ENCODE results near the gene AKIRIN1. TPM values are rescaled to one million over a fixed set of nuclear protein-coding genes. Genes with fewer than 3 reads are reported as not detected.

The AKIRIN1 gene
- total and polyA plus RNA-seq, 4 donors, result 14.6 to 42.8 (median 31.7) TPM

DNA sequence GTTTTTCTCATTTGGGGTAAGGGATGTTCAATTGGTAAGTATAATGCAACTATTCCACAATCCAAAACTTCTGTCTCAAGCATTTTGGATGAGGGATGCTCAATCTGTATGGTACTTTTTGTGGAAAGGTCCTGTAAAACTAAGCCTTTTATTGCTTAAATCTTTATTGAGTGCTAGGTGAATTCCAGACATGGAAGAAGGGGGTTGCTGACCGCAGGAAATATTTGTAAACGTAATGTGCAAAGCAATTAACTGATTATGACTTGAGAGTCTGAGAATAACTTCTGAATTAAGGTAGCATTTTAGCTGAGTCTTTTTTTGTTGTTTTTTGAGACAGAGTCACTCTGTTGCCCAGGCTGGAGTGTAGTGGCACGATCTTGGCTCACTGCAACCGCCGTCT, 3.1 kb downstream of the AKIRIN1 start:
- ATAC-seq (ENCODE audit: insufficient read depth, low FRiP score) (no peak), DNase-seq (no peak)
- Histone ChIP-seq H3K27me3 (ENCODE audit: control insufficient read depth in 3 of 3, insufficient read depth in 3 of 3, low read length in 2 of 3) (no peaks in the 10 kb centered on the region), H3K4me1 (ENCODE audit: control insufficient read depth in 5 of 5, insufficient read depth in 5 of 5, low read length in 5 of 5) (peaks cover 0 to 19% (median 10%) of the 10 kb centered on the region in 5 donors), H3K36me3 (ENCODE audit: control insufficient read depth in 4 of 4, insufficient read depth in 4 of 4, low read length in 4 of 4) (peaks cover 3 to 11% (median 5%) of the 10 kb centered on the region in 4 donors), H3K9me3 (ENCODE audit: control insufficient read depth in 4 of 4, insufficient read depth in 3 of 4, low read length in 3 of 4) (no peaks in the 10 kb centered on the region), H3K9ac (ENCODE audit: insufficient read depth in 1 of 2, low read length in 2 of 2) (no peak overlapping the region), H3K4me3 (no peak overlapping the region), H3K27ac (ENCODE audit: low read depth in 1 of 2, low read length in 1 of 2) (no peak overlapping the region)
- 86 to 91% methylated on average over 5 of the region's 5 CpGs for WGBS, 2 donors
- TF ChIP-seq CTCF (IDR thresholded peaks at IDR 0.05; ENCODE audit: control extremely low read depth, extremely low read depth), result no peak

DNA sequence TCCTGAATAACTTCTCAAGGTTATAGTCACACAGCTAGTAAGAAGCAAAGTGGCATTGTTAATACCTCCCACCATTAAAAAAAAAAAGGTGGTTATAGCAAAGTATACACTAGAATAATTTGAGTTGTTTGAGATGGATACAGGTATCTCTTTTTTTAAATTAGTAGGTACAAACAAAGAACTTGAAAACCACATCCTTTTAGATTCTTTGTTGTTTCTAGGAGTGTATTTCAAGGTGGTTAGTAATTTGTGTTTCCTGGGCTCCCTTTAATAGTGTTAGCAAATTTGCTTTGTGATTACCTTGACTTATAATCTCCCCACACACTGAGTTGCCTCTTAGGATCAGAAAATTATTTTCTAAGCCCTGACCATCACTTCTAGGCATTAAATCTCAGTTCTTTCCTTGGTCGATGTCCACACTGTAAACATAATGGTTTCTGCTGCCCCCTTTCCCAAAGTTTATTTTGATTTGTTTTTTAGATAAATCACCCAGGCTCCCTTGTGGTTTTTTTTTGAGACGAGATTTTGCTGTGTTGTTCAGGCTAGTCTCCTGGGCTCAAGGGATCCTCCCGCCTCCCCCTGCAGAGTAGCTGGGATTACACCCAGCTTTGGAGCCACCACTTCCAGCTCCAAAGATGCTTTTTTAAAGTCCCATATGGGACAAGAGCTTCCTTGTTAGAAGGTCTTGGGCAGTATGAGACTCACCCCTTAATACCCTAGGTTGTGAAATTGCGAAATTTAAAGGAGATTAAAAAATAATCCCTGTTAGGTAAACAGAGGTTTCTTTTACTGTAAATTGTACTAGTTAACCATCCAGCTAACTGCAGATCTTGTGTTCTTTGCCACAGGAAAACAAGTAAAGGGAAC, 6.2 kb downstream of the AKIRIN1 start:
- DNase-seq (no peak), ATAC-seq (ENCODE audit: insufficient read depth, low FRiP score) (no peak)
- Histone ChIP-seq H3K27ac (ENCODE audit: low read depth in 1 of 2, low read length in 1 of 2) (no peak overlapping the region), H3K36me3 (ENCODE audit: control insufficient read depth in 4 of 4, insufficient read depth in 4 of 4, low read length in 4 of 4) (peaks cover 13 to 31% (median 17%) of the 10 kb centered on the region in 4 donors), H3K27me3 (ENCODE audit: control insufficient read depth in 3 of 3, insufficient read depth in 3 of 3, low read length in 2 of 3) (no peaks in the 10 kb centered on the region), H3K9me3 (ENCODE audit: control insufficient read depth in 4 of 4, insufficient read depth in 3 of 4, low read length in 3 of 4) (no peaks in the 10 kb centered on the region), H3K4me1 (ENCODE audit: control insufficient read depth in 5 of 5, insufficient read depth in 5 of 5, low read length in 5 of 5) (peaks cover 0 to 13% (median 8%) of the 10 kb centered on the region in 5 donors), H3K4me3 (no peak overlapping the region), H3K9ac (ENCODE audit: insufficient read depth in 1 of 2, low read length in 2 of 2) (no peak overlapping the region)
- no peak for TF ChIP-seq CTCF (IDR thresholded peaks at IDR 0.05; ENCODE audit: control extremely low read depth, extremely low read depth)
- 55 to 64% methylated on average over 4 of the region's 4 CpGs for WGBS, 2 donors

- Histone ChIP-seq H3K4me1 (ENCODE audit: control insufficient read depth in 5 of 5, insufficient read depth in 5 of 5, low read length in 5 of 5) (peaks cover 0 to 14% (median 2%) of the 10 kb centered on the region in 5 donors), H3K36me3 (ENCODE audit: control insufficient read depth in 4 of 4, insufficient read depth in 4 of 4, low read length in 4 of 4) (peaks cover 16 to 34% (median 20%) of the 10 kb centered on the region in 4 donors), H3K27ac (ENCODE audit: low read depth in 1 of 2, low read length in 1 of 2) (no peak overlapping the region), H3K9ac (ENCODE audit: insufficient read depth in 1 of 2, low read length in 2 of 2) (no peak overlapping the region), H3K27me3 (ENCODE audit: control insufficient read depth in 3 of 3, insufficient read depth in 3 of 3, low read length in 2 of 3) (no peaks in the 10 kb centered on the region), H3K9me3 (ENCODE audit: control insufficient read depth in 4 of 4, insufficient read depth in 3 of 4, low read length in 3 of 4) (no peaks in the 10 kb centered on the region), H3K4me3 (no peak overlapping the region)
- ATAC-seq (ENCODE audit: insufficient read depth, low FRiP score) (no peak), DNase-seq (no peak)
- 55 to 62% methylated on average over 3 of the region's 3 CpGs for WGBS, 2 donors
- no peak for TF ChIP-seq CTCF (IDR thresholded peaks at IDR 0.05; ENCODE audit: control extremely low read depth, extremely low read depth)
These were observed 6.8 kb downstream of the AKIRIN1 start for GRCh38 chr1:38997901-38998190.

All from lung (tissue), 12 donors.